Astrocyte (in vitro differentiated cells and primary cell): ENCODE results near the gene C3orf20.

Experiments used
- EZH2 ChIP-seq: IDR thresholded peaks from 2 replicates; pipeline ENCODE4 v1.6.1; 2012; ENCODE audit warnings: mild to moderate bottlenecking, low read length, inconsistent platforms; ENCODE audit not compliant: insufficient read depth
- TF ChIP-seq, protein P1 (sequence below): IDR thresholded peaks from 2 replicates; pipeline ENCODE4 v1.5.1; 2011; ENCODE audit warnings: low read depth, mild to moderate bottlenecking, inconsistent platforms, low read length, moderate library complexity; ENCODE audit not compliant: insufficient read depth

GRCh38 chr3:14703128-14703750 is 28.3 kb downstream of the C3orf20 start:
- TF ChIP-seq, protein P1, sequence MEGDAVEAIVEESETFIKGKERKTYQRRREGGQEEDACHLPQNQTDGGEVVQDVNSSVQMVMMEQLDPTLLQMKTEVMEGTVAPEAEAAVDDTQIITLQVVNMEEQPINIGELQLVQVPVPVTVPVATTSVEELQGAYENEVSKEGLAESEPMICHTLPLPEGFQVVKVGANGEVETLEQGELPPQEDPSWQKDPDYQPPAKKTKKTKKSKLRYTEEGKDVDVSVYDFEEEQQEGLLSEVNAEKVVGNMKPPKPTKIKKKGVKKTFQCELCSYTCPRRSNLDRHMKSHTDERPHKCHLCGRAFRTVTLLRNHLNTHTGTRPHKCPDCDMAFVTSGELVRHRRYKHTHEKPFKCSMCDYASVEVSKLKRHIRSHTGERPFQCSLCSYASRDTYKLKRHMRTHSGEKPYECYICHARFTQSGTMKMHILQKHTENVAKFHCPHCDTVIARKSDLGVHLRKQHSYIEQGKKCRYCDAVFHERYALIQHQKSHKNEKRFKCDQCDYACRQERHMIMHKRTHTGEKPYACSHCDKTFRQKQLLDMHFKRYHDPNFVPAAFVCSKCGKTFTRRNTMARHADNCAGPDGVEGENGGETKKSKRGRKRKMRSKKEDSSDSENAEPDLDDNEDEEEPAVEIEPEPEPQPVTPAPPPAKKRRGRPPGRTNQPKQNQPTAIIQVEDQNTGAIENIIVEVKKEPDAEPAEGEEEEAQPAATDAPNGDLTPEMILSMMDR = no peak
- no peak for TF ChIP-seq EZH2
